Measurements from ENCODE around the gene NHLRC4.

DNA sequence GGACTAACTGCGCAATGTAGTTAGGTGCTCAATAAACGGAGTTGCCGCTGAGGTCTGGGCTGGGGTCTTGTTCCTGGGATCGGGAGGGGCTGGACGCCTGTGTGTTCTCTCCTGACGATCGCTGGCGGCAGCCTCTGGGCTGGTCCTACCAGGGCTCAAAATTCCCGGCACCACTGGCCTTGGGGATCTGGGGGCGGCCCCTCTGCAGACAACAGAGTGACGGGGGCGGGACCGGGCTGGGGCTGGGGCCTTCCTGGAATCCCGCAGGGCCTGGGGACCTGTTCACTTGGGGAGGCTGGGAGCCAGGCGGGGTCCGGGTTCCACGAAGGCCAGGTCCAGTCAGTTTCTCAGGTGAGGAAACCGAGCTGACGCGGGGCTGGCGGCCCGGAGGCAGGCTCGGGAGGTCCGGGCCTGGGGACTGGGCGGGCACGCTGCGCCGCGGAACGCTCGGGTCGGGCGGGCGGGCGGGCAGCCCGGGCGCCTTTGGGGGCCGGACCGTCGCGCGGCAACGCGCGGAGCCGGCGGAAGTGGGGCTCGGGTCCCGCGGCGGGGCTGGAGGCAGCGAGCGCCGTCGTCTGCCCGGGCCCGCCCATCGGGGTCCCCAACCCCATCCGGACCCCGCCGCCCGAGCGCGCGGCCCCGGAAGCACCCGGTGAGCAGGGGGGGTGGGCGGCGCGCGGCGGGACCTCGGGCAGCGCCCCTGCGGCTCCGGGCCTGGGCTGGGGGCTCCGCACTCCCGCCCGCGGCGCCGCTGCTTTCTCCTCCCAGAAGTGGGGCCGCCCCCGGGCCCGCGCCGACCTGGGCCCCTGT lies 2.8 kb downstream of the NHLRC4 start, which contains the start of gene PIGQ:
- TF ChIP-seq, protein P1, sequence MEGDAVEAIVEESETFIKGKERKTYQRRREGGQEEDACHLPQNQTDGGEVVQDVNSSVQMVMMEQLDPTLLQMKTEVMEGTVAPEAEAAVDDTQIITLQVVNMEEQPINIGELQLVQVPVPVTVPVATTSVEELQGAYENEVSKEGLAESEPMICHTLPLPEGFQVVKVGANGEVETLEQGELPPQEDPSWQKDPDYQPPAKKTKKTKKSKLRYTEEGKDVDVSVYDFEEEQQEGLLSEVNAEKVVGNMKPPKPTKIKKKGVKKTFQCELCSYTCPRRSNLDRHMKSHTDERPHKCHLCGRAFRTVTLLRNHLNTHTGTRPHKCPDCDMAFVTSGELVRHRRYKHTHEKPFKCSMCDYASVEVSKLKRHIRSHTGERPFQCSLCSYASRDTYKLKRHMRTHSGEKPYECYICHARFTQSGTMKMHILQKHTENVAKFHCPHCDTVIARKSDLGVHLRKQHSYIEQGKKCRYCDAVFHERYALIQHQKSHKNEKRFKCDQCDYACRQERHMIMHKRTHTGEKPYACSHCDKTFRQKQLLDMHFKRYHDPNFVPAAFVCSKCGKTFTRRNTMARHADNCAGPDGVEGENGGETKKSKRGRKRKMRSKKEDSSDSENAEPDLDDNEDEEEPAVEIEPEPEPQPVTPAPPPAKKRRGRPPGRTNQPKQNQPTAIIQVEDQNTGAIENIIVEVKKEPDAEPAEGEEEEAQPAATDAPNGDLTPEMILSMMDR (IDR thresholded peaks at IDR 0.05): no peak
- TF ChIP-seq POLR2AphosphoS5 (IDR thresholded peaks at IDR 0.05) (no peak), POLR2A (IDR thresholded peaks at IDR 0.05) (no peak)
